Heart left ventricle (tissue), 13 donors: ENCODE data around the gene LCE2A.

ENCODE experiments used
- POLR2A ChIP-seq, 2 donors: fragments of 450-650 bp; IDR thresholded peaks; one replicate each; pipeline ENCODE4 v1.6.1; 2017; ENCODE audit warnings: antibody characterized with exemption in 2 of 2, mild to moderate bottlenecking in 2 of 2, moderate library complexity in 2 of 2
- TF ChIP-seq, protein P1 (sequence below), 12 donors: fragments of 200-600 bp; sonication (generic) in 4 of 12; IDR thresholded peaks; one replicate each; pipeline versions ENCODE4 v1.5.0 to v1.8.0; 2018 to 2022; ENCODE audit warnings: antibody characterized with exemption in 12 of 12, mild to moderate bottlenecking in 5 of 12
- donor health status: ischemic (EF 13 %, LVEDD 7.1; RV severe dilation, severe dysfunction).
- donor health status: DM: no; HTN: yes; CAD: no.
- donor health status: DM: no; HTN: no; CAD: no.
- donor health status: ischemic (EF 25% LVEDD 6.9; RV normal size, moderate dysfunction).
- donor health status: ischemic (EF 25% LVEDD 5.7; RV mildly dilated, moderate dysfunction).
- donor health status: ischemic (EF 35%, LVEDD 5.7; RV mildly dilated, moderate dysfunction).
- donor health status: nonischemic (EF 11% LVEDD 7.7; RV severe dilation, severe dysfunction).
- donor health status: DM: yes; HTN: yes; CAD: no.
- donor health status: PGD.
- donor health status: ischemic (EF 29% LVEDD 5.4; RV normal size, mild dysfunction).
- donor health status: nonischemic (EF 23%, LVEDD 6.1; RV moderate dilation, normal function).

DNA sequence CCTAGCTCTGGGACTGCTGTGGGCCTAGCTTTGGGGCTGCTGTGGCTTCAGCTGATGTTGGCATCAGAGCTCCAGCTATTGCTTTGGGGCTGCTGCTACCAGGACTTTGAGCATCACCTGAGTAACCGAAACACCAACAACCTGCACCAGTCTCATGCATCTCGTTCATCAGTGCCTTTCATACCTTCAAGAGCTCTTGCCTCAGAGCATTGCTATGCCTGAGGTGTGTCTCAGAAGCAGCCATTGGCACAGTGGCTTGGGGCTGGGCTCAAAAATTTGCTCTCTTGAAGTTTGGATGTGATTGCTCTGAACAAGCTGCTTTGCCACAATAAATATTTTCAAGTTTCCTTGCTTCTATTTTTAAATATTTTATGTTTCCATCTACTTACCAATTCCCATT, 41.7 kb upstream of the LCE2A start:
- TF ChIP-seq, protein P1, sequence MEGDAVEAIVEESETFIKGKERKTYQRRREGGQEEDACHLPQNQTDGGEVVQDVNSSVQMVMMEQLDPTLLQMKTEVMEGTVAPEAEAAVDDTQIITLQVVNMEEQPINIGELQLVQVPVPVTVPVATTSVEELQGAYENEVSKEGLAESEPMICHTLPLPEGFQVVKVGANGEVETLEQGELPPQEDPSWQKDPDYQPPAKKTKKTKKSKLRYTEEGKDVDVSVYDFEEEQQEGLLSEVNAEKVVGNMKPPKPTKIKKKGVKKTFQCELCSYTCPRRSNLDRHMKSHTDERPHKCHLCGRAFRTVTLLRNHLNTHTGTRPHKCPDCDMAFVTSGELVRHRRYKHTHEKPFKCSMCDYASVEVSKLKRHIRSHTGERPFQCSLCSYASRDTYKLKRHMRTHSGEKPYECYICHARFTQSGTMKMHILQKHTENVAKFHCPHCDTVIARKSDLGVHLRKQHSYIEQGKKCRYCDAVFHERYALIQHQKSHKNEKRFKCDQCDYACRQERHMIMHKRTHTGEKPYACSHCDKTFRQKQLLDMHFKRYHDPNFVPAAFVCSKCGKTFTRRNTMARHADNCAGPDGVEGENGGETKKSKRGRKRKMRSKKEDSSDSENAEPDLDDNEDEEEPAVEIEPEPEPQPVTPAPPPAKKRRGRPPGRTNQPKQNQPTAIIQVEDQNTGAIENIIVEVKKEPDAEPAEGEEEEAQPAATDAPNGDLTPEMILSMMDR (IDR thresholded peaks at IDR 0.05): no peak
- no peak for TF ChIP-seq POLR2A (IDR thresholded peaks at IDR 0.05)
